GM12878 (cell line): ENCODE data around the gene LASP1.

Experiments used
- CTCF ChIP-seq, 3 experiments: IDR thresholded peaks in 2 of 3; conservative IDR thresholded peaks in 1 of 3; 2 replicates each; pipeline ENCODE4 v1.5.1; 2011; ENCODE audit warnings: low read depth in 3 of 3, low read length in 3 of 3, mild to moderate bottlenecking in 3 of 3, control low read depth in 2 of 3, moderate library complexity in 2 of 3, inconsistent platforms in 1 of 3, mixed read lengths in 1 of 3; ENCODE audit not compliant: control insufficient read depth in 2 of 3, insufficient read depth in 1 of 3; ENCODE audit errors: extremely low read depth in 1 of 3
- ELK1 ChIP-seq: IDR thresholded peaks from 2 replicates; pipeline ENCODE4 v1.6.1; 2012; ENCODE audit warnings: low read depth, low read length, improper control_type of control experiment
- RFX5 ChIP-seq: IDR thresholded peaks from 2 replicates; pipeline ENCODE4 v1.6.1; 2011; ENCODE audit warnings: low read depth, low read length, improper control_type of control experiment

- TF ChIP-seq RFX5 (no peak), CTCF (IDR thresholded peaks at IDR 0.05 in 2 of 3, conservative IDR thresholded peaks at IDR 0.05 in 1 of 3; ENCODE audit: control insufficient read depth in 2 of 3, extremely low read depth in 1 of 3, insufficient read depth in 1 of 3, low read depth in 3 of 3, low read length in 3 of 3) (no peak), ELK1 (no peak)
Observed at GRCh38 chr17:38850374-38850773, 19.5 kb upstream of the LASP1 start.
